Fibroblast of skin of left quadriceps (primary cell): ENCODE measurements around the gene CCT2.

Experiments used
- DNase-seq, 2 experiments: peaks; one replicate each; pipeline ENCODE4 v3.0.0-alpha.2; 2013; ENCODE audit warnings: low read depth in 2 of 2

The CCT2 gene

DNA sequence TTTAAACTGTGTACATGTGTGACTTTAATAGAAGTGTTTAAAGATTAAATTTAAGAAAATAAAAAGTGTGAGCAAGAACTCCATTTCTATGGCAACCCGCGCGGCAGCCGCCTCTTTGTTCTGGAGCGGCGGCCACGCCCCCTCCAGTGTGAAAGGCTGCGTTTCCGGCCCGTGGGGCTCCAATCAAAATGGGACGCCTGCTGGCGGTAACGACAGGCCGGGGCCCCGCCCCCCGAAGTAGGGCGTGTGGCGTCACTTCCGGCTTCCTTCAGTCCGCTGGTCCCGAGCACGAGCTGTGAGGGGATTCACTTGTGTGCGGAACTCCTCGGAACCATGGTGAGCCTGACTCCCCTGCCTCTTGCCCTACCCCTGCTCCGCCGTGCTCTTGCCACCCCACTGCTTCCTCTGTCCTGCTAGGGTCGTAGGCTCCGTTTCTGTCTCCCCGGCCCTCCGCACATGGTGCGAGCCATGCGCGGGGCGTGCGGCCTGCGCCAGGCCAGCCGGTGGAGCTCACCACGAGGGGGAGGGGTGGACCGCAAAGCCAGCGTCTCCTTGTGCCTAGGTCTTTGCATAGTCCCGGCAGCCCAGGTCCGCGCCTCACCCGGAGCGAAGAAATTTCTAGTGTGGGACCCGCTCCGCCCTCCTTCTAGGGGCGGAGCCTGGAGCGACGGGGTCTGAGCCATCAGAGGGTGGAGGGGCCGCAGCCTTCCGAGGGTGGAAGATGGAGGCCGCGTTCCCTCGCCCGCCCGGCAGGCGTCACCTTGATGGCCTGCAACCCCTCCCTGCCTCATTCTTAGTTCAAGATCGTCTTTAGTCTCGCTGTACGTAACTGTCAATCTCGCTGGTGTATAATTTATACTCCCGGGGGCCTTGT is at the start of gene CCT2:
CCT2 (plus strand) TSS at position 271 of the 874 bp plus-strand sequence; CDS start at position 334, 63 bp downstream.
- DNase-seq, result peak; percentile 85 to 88

DNA sequence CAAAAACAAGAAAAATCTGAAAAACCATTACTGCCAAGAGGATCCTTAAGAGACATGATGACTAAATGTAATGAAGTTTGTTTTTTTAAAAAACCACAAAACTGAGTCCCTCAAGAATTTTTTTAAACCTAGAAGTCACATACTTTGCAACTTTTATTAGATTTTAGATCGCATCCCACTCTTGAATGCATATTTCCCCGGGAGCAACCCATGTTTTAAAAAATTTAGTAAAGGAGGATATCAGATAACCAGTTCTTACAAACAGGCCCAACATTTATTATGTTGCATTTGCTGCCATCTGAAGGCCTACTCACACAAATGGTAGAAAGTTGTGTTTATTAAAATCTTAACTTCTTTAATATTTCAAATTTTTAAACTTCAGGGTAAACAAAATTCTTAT is 44.3 kb upstream of the CCT2 start:
- peak; percentile 55 to 59 for DNase-seq

DNA sequence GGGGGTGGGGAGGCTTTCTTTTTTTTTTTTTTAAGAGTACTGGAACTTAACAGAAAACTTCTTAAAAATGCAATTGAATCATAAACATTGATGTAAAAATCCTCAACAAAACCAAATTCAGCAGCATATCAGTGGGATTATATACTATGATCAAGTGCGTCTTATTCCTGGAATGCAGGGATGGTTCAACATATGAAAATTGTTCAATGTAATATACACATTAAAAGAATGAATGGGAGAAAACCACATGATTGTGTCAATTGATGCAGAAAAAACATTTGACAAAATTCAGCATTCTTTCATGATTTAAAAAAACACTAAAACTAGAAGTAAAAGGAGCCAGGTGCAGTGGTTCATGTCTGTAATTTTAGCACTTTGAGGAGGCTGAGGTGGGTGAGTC is 41.2 kb upstream of the CCT2 start:
- no peak for DNase-seq

DNA sequence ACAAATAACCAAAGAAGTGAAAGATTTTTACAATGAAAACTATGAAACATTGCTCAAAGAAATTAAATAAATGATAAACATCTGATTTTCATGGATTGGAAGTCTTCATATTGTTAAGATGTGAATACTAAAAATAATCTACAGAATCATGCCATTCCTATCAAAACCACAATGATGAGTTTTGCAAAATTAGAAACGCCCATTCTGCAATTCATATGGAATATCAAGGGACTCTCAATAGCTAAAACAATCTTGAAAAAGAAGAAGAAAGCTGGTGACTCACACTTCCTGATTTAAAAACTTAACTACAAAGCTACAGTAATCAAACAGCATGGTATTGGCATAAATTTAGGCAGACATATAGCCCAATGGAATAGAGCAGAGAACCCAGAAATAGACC is 40.2 kb upstream of the CCT2 start:
- DNase-seq, result no peak

DNA sequence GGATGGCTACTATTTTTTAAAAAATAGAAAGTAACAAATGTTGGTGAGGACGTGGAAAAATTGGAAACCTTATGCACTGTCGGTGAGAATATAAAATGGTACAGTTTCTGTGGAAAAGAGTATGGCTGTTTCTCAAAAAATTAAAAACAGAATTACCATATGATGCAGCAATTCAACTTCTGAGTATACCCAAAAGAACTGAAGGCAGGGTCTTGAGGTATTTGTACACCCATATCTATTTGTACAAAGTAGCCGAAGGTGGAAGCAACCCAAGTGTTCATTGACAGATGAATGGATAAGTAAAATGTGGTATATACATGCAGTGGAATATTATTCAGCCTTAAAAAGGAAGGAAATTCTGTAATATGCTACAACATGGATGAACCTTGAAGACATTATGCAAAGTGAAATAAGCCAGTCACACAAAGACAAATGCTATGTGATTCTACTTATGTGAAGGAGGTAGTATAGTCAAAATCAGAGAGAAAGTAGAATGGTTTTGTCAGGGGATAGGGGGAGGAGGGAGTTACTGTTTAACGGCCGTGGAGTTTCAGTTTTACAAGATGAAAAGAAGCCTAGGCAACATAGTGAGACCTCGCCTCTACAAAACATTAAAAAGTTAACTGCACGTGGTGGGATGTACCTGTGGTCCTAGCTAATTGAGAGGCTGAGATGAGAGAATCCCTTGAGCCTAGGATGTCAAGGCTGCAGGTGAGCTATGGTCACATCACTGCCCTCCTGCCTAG is 38.4 kb upstream of the CCT2 start:
- DNase-seq, result no peak

DNA sequence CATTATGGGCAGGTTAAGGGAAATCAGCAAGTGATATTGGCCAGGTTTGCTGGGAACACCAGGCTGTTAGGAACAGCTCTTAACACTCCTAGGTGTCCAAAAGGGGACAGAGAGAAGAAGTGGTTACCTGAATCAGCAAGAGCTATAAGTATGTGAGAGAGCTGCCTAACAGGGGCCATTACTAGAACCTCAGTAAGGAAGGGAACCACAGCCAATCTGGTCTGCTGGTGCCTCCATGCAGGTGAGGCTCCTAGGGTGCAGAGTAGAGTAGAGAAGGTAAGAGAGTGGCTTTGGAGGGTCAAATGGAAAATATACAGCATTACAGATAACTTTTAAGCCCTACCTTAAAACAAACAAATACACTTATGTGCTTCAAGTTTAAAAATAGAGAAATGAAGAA is 36.6 kb upstream of the CCT2 start:
- no peak for DNase-seq

DNA sequence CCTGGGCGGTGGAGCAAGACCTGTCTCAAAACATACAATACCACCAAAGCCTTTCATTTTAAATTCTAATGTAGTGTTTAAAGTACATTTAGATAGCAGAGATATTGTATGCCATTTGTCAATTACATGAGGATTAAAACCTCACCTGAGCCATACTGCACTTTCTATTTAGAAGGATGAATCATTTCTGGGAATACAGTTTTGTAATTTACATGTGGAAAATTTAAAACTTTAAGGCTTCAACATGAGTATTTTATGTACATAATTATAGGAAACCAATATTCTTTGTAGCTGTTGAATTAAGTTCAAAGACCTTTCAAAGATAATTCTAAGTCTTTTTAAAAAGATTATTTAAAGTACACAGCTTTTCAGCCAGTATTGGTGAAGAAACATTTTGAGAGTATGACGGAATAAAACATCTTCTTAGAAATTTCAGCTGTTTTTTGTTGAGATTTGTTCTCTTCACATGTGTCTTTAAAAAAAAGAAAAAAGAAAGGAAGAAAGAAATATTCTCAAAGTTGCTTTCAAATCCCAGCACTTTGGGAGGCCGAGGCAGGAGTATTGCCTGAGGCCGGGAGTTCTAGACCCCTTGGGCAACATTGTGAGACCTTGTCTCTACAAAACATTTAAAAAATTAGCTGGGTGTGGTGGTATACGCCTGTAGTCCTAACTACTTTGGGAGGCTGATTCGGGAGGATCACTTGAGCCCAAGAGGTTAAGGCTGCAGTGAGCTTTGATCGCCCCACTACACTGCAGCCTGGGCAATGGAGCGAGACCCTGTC is 34.5 kb upstream of the CCT2 start:
- DNase-seq, result no peak

DNA sequence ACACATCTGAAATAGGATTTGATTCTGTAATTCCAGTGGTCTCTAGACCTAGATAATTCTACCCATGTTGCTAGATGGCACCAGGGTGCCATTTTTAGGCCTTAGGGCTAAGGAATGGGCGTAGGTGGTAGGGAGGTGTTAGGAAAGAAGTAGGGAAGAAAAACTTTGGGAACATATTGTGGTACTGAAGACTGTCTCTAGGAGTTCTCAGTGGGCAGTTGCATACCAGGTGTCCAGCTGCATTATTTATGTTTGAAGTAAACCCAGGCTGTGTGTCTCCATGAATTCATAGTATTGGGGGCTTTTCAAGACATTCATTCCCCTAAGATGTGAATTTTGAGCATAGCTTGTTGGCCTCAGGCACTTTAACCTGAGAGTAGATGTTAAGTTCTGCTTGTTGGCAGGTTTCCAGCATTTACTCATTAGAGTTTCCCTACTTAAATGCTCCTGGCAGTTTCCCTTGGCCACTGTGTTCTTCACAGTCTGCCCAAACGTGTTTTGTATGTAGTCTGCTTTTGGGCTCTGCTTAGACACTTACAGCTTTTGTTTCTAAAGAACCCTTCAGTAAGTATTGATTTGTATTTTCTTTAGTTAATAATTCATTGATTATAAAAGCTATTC is 31.5 kb upstream of the CCT2 start:
- DNase-seq, result peak in 1 of 2 experiments; percentile 32

DNA sequence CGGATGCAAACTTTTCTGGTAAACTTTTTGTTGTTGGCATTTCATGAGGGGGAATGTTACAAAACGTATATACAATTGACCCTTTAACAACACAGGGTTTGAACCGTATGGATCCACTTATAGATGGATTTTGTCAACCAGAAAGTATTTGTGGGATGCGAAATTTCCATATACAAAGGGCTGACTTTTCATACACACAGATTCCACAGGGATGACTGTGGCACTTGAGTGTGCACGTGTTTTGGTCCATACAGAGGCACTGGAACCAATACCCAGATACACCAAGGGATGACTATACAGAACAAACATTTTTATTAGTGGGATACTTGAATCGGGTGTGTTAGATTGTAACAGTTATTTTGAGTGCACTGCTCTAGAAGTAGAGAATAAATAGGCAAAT is 29.8 kb upstream of the CCT2 start:
- peak; percentile 97 to 98 for DNase-seq

DNA sequence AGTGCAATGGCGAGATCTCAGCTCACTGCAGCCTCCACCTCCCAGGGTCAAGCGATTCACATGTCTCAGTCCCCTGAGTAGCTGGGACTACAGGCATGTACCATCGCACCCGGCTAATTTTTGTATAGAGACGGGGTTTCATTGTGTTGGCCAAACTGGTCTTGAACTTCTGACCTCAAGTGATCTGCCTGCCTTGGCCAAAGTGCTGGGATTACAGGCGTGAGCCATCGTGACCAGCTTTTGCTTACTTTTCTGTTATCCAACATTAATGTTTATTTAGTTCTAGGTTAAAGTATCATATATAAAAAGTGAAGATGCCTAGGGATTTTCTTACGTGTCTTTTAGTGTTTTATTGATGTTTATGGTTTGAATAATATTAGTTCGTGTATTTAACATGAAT is 28.9 kb upstream of the CCT2 start:
- no peak for DNase-seq

DNA sequence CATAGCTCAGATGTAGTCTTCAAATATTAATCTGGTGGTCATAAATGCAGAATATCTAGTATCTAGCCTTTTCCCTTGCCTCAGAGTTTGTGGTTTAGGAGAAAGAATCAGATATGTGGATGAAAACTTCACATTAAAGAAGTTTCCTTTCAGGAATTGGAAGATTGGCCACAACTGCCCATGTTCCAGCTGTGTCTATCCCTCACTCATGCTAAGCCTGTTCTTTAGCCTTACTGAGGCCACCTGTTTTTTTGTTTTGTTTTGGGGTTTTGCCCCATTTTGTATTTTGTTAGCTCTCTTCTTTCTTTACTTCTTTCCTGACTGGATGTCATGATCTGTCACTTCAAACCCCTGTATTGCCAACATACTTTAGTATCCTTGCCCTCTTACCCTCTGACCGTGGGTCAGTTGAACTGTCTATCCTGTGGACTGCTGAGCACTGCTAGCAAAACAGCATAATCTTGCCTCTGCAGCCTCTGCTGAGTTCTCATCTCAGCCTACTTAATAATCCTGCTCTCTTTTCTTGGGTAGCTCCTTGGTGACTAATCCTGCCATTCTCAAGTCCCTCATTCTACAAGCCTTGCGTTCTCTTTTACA is 22.0 kb upstream of the CCT2 start:
- DNase-seq, result no peak

DNA sequence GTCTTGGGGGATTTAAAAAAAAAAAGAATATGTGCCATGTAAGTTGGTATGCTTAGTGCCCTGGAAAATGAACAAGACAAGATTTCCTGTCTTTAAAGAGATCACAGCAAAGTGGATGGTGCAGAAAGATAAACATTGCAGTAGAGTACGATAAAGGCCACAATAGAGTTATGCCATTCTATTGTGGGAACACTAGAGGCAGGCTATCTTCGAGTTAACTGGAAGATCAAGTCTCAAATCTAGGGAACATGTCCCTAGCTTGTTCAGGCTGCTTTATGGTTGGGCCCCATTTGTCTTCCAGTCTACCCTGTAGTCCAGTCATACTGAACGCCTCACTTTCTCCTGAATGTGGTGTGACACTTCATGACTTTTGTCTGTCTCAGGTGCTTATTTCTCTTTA is 18.7 kb upstream of the CCT2 start:
- DNase-seq, result no peak

DNA sequence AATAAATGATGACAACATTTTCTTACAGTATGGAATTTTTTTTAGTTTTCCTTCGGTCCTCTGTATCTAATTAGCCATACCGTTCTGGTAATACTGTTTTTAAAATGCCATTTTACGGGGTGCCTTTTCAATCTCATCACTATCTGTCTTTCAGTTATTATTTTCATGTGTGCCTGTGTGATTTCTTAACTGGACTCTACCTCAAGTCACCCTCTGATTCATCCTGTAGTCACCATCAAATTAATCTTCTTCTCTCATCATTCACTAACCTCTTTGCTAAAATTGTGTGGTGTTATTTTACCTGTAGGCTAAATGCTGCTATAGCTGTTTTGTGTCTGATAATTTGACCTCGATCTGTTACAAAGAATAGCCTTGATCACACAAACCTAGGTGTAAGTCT is 16.0 kb upstream of the CCT2 start:
- peak in 1 of 2 experiments; percentile 36 for DNase-seq

DNA sequence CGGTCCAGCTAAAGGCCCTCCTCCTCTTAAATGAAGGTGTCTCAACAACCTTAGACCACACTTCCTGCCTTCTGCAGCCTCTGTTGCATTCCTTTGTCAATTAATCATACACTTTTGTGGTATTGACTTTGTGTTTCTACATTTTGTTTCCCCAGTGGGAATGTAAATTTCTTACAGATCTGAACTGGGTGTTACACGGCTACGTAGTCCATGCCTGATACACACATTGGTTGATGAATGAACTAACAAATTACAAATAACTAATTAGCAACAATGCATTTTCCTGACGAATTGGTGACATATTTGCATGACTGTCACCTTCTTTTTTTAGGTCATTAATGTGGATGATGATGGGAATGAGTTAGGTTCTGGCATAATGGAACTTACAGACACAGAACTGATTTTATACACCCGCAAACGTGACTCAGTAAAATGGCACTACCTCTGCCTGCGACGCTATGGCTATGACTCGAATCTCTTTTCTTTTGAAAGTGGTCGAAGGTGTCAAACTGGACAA is 15.2 kb upstream of the CCT2 start:
- DNase-seq, result peak; percentile 52 to 60

DNA sequence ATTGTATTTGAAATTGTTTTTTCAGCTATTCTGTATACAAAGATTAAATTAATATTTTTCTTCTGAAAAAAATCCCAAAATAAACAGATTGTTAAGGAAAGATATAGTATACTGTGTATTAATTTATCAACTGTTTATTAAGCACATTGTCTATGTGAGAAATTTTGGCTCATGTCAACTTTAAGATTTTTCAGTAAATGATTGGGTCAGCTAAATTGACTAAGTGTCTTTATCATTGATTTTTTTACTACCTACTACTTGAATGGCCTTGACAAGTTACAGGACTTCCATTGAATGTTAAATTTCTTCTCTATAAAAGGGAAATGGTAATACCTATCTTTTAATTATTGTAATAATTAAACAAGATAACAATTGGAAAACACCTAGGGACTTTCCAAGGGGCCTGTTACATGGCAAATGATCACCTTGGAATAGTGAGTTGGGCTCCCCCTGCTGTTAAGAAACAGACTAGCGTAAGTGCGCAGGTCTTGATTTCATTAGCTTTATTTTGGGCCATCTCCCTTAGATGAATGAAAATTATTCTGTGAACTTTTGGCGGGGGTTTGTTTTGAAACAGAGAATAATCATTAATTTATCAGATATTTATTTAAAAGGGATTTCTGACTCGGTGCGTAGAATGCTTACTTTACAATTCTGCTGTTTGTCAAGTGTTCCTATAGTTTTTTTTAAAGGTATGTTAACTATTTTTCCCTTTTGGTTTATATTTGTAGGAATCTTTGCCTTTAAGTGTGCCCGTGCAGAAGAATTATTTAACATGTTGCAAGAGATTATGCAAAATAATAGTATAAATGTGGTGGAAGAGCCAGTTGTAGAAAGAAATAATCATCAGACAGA is 14.5 kb upstream of the CCT2 start:
- peak in 1 of 2 experiments; percentile 35 for DNase-seq

DNA sequence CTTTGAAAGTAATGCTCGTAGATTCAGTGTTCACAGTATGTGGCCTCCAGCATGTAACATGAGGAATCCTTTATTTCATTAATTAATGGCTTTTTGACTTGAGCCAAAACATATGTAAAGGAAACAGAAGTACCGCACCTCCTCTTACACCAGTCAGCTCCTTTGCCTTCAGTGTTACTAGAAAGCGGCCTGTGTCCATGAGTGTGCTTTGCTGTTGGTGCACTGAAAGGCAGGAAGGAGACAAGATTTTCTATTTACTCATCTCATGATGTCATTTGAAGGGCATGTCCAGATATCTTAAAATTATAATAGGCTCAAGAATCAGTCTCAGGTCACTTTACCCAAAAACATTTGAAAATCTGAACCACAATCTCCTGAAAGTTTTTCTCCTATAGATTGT is 9.9 kb upstream of the CCT2 start:
- DNase-seq, result no peak

DNA sequence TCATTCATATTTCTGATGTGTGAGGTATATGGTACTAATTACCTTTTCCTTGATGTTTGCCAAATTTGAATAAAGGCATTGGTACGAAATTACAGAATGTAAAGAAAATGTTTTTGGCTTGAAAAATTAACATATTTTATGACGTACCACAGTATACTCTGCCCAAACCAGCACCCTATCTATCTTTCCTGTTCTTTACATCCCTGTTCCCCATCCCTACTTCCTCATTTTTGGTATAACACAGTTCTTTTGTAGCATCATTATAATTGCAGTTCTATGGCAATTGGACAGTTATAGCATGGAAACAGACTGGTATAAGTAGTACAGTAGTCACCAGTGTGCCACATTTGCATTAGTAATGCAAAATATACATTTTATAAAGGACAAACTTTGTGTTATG is 7.0 kb upstream of the CCT2 start:
- no peak for DNase-seq

DNA sequence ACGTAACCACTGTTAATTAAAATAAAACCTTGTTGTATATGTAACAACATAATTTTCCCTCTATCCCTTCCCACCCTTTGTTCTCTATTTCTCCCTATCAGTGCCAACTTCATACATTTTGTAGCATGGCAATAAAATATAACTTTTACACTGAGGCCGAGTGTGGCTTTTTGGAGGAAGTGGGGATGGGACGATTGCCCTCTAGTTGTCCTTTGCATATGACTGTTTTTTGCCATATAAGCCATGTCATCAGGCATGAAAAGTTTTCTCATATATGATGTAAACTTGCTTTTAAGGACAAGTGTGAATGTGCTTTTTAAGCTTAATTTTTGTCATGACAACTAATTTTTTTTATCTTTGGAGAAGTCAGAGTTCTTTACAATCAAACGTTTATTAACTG is 6.2 kb upstream of the CCT2 start:
- DNase-seq, result no peak

DNA sequence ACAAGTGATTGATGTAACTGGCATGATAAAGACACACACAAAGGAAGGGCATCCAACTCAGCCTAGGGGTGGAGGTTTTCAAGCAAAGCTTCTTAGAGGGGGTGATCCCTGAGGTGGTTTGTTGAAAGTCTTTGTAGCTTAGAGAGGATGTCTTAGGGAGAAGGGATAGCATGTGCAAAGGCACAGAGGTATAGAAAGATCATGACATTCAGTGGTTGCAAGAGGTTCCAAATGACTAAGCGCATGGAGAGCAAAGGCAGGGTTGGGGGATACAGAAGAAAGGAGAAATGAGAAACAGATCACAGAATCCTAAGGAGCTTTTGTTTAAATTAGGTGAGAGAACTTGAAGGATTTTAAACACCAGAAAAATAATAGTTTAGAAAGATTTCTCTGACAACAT is 5.2 kb upstream of the CCT2 start:
- DNase-seq, result no peak

DNA sequence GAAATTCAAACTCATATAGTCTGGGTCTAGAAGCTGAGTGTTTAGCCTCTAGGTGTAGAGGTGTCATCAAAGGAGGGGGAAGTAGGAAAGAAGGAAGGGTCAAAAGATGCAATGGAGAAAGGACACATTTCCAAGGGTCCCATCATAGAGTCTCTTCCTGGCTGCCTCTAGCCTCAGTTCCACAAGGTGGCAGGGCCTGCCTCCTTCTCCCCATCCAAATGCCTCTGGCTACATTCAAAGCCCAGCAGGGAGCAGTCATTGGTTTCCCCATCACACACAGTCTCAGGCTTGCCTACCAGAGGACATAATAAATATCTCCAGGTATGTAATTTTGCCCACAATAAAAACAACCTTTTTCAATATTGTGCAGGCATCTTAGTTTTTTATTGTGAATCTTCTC is 2.1 kb upstream of the CCT2 start:
- DNase-seq, result no peak
